ENCODE data around the gene KATNB1. TPM values are rescaled to one million over a fixed set of nuclear protein-coding genes. Genes with fewer than 3 reads are reported as not detected.

The KATNB1 gene
- total RNA-seq, 2 experiments from 2014 or later, result 23.1 to 31.7 TPM

DNA sequence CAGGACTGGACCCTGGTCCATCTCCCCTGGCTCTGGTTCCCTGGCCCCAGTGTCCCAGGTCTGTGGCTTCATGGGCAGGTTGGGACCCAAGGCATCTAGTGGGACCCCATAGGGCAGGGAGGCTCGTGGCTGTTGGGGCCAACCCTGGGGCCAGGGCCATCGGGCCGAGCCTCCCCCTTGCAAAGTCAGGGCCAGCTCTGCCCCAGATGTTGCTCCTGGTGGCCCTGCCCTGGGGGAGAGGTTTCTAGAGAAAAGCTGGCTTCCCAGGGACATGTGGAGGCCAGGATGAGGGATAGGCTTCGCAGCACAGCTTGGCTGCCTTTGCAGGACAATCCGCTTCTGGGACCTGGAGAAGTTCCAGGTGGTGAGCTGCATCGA lies 16.6 kb downstream of the KATNB1 start:
- ChIA-PET CTCF (interaction anchor here (0.6 to 1.2 kb wide), 2 partner anchors 40 to 160 kb away, joined by 3 read pairs; no protein-coding TSS in a partner anchor), POLR2A (no interaction called here)
- Mint-ChIP-seq H3K27me3 (no peaks in the 10 kb centered on the region), H3K27ac (no peak overlapping the region), H3K4me3 (no peak overlapping the region), H3K36me3 (ENCODE audit: low read depth) (peaks cover 2% of the 10 kb centered on the region), H3K4me1 (no peaks in the 10 kb centered on the region), H3K9me3 (no peaks in the 10 kb centered on the region)
- DNase-seq, result no peak

GRCh38 chr16:57752581-57753447 lies 17.2 kb downstream of the KATNB1 start:
- no peaks in the 10 kb centered on the region for H3K27me3 Mint-ChIP-seq
- POLR2A ChIA-PET, result no interaction called here
- H3K9me3 Mint-ChIP-seq, result no peaks in the 10 kb centered on the region

DNA sequence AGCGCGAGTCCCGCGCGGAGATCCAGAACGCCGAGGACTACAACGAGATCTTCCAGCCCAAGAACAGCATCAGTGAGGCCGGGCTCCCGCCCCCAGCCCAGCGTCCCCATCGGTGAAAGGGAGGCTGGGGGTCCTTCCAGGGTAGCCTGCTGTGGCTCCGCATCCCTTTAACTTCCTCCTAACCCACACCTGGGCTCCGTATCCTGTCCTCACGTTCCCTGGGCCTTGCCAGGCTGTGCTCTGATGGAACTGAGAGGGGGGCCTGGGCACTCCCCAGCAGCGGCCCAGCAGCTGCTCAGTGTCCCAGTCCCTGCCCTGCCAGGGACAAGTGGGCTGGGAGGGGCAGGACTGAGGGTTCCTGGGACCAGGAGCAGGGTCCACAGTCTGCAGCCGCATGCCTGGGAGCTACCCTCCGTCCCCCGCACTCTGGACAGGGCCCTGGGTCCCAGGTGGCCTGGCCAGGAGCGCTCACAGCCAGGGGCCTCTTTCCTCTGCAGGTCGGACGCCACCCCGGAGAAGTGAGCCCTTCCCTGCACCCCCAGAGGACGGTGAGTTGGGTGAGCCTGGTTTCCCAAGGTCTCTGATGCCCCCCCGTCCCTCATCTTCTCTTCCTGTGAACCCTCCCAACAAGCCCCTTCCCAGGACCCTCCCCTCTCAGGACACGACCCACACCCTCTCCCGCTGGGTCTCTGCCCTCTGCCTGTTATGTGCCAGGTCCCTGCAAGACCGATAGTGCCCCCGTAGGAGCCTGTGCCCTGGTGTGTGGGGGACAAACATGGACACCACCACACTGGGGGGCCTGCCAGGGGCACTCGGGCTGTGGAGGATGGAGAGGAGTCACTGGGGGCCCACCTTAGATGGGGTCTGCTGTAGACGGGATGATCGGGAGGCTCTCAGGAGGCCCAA lies 18.1 kb downstream of the KATNB1 start:
- POLR2A ChIA-PET, result no interaction called here
- DNase-seq, result no peak
- Mint-ChIP-seq H3K27ac (no peak overlapping the region), H3K36me3 (ENCODE audit: low read depth) (peaks cover 2% of the 10 kb centered on the region), H3K4me1 (no peaks in the 10 kb centered on the region), H3K9me3 (no peaks in the 10 kb centered on the region), H3K27me3 (no peaks in the 10 kb centered on the region), H3K4me3 (no peak overlapping the region)
- CTCF ChIA-PET, result no interaction called here

More at GRCh38 chr16:57752581-57753447, 17.2 kb downstream of the KATNB1 start:
- Mint-ChIP-seq H3K36me3 (ENCODE audit: low read depth) (peaks cover 2% of the 10 kb centered on the region), H3K4me3 (no peak overlapping the region), H3K27ac (no peak overlapping the region), H3K4me1 (no peaks in the 10 kb centered on the region)
- DNase-seq, result no peak
- CTCF ChIA-PET, result no interaction called here

- ChIA-PET CTCF (interaction anchor here (0.6 kb wide), 1 partner anchor 749 kb away, joined by 3 read pairs; no protein-coding TSS in a partner anchor), POLR2A (no interaction called here)
- no peak for DNase-seq
- H3K27me3 Mint-ChIP-seq, result no peaks in the 10 kb centered on the region
- no peak overlapping the region for H3K4me3 Mint-ChIP-seq
- H3K27ac Mint-ChIP-seq, result no peak overlapping the region
- H3K9me3 Mint-ChIP-seq, result no peaks in the 10 kb centered on the region
- no peaks in the 10 kb centered on the region for H3K4me1 Mint-ChIP-seq
- peaks cover 2% of the 10 kb centered on the region for H3K36me3 Mint-ChIP-seq (ENCODE audit: low read depth)
These were observed 18.9 kb downstream of the KATNB1 start for GRCh38 chr16:57754354-57755060.

- Mint-ChIP-seq H3K36me3 (ENCODE audit: low read depth) (peaks cover 2% of the 10 kb centered on the region), H3K4me3 (no peak overlapping the region), H3K4me1 (no peaks in the 10 kb centered on the region), H3K27me3 (no peaks in the 10 kb centered on the region), H3K9me3 (no peaks in the 10 kb centered on the region), H3K27ac (no peak overlapping the region)
- CTCF ChIA-PET, result interaction anchor here (0.6 kb wide), 1 partner anchor 750 kb away, joined by 3 read pairs; no protein-coding TSS in a partner anchor
- no peak for DNase-seq
- POLR2A ChIA-PET, result no interaction called here
These were observed 19.6 kb downstream of the KATNB1 start for GRCh38 chr16:57755061-57755684.

DNA sequence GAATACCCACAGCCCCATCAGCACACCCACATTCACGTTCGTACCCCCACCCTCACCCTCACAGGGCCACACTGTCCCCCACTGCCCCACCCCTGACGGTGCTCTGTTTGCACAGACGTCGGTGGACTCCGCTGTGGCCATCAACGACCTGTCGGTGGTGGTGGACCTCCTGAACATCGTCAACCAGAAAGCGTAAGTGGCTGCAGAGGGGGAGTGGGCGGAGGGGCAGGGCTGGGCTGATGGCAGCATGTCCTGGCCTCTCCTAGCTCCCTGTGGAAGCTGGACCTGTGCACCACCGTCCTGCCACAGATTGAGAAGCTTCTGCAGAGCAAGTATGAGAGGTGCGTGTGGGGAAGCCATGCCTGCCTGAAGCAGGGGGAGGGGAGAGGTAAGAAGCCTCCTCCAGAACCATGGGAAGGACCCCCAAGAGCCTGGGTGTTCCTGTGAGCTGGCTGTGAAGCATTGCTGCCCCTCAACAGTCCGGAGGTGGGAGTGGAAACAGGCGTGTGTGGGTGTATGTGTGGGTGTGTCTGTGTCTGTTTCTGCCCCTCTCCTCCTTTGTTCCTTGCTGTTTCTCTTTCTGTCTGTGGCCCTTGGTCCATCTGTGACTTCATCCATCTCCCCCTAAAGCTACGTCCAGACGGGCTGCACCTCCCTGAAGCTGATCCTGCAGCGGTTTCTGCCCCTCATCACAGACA lies 20.3 kb downstream of the KATNB1 start:
- CTCF ChIA-PET, result interaction anchor here (0.8 to 1.1 kb wide), 3 partner anchors 10 to 107 kb away, joined by 3 to 4 read pairs (median 3); no protein-coding TSS in a partner anchor
- POLR2A ChIA-PET, result no interaction called here
- H3K9me3 Mint-ChIP-seq, result no peaks in the 10 kb centered on the region
- peak overlapping the region; percentile 25 for H3K27ac Mint-ChIP-seq
- DNase-seq, result no peak
- no peak overlapping the region for H3K4me3 Mint-ChIP-seq
- H3K27me3 Mint-ChIP-seq, result no peaks in the 10 kb centered on the region
- H3K4me1 Mint-ChIP-seq, result no peaks in the 10 kb centered on the region
- peaks cover 2% of the 10 kb centered on the region for H3K36me3 Mint-ChIP-seq (ENCODE audit: low read depth)

- Mint-ChIP-seq H3K4me1 (no peaks in the 10 kb centered on the region), H3K27me3 (no peaks in the 10 kb centered on the region), H3K4me3 (no peak overlapping the region), H3K27ac (peak overlapping the region; percentile 25), H3K36me3 (ENCODE audit: low read depth) (peaks cover 2% of the 10 kb centered on the region), H3K9me3 (no peaks in the 10 kb centered on the region)
- DNase-seq, result no peak
- POLR2A ChIA-PET, result no interaction called here
- CTCF ChIA-PET, result interaction anchor here (0.7 to 2.1 kb wide), 7 partner anchors 9 to 180 kb away, joined by 3 to 7 read pairs (median 3); no protein-coding TSS in a partner anchor
These were observed 21.1 kb downstream of the KATNB1 start for GRCh38 chr16:57756424-57757325.

GRCh38 chr16:57757326-57757786 lies 21.8 kb downstream of the KATNB1 start:
- POLR2A ChIA-PET, result no interaction called here
- Mint-ChIP-seq H3K27ac (no peak overlapping the region), H3K36me3 (ENCODE audit: low read depth) (peaks cover 2% of the 10 kb centered on the region), H3K9me3 (no peaks in the 10 kb centered on the region), H3K4me1 (no peaks in the 10 kb centered on the region), H3K4me3 (no peak overlapping the region), H3K27me3 (no peaks in the 10 kb centered on the region)
- DNase-seq, result peak; percentile 90
- CTCF ChIA-PET, result interaction anchor here (0.6 to 2.1 kb wide), 7 partner anchors 9 to 180 kb away, joined by 3 to 7 read pairs (median 4); no protein-coding TSS in a partner anchor

DNA sequence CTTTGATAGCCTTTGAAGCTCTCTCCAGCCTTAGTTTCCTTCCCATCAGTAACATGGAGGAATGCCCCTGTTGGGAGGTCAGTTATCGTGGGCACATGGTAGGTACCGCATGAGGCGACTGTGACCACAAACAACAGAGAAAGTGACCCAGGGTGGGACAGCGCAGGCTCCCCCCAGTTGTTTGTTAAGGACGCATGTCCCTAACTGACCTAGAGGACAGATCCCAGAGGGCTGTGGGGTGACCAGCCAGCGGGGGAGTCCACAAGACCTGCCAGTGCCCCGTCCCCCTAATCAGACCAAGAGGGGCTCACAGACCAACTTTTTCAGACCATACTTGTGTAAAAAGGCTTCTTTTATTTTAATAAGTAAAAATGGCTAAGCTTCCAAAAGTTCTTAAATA lies 22.3 kb downstream of the KATNB1 start:
- H3K4me1 Mint-ChIP-seq, result no peaks in the 10 kb centered on the region
- DNase-seq, result no peak
- ChIA-PET CTCF (interaction anchor here (0.6 to 2.1 kb wide), 4 partner anchors 12 to 181 kb away, joined by 3 to 7 read pairs (median 4); no protein-coding TSS in a partner anchor), POLR2A (no interaction called here)
- H3K4me3 Mint-ChIP-seq, result no peak overlapping the region
- no peaks in the 10 kb centered on the region for H3K27me3 Mint-ChIP-seq
- peak overlapping the region; percentile 2 for H3K27ac Mint-ChIP-seq
- H3K9me3 Mint-ChIP-seq, result no peaks in the 10 kb centered on the region
- H3K36me3 Mint-ChIP-seq (ENCODE audit: low read depth), result peaks cover 2% of the 10 kb centered on the region

DNA sequence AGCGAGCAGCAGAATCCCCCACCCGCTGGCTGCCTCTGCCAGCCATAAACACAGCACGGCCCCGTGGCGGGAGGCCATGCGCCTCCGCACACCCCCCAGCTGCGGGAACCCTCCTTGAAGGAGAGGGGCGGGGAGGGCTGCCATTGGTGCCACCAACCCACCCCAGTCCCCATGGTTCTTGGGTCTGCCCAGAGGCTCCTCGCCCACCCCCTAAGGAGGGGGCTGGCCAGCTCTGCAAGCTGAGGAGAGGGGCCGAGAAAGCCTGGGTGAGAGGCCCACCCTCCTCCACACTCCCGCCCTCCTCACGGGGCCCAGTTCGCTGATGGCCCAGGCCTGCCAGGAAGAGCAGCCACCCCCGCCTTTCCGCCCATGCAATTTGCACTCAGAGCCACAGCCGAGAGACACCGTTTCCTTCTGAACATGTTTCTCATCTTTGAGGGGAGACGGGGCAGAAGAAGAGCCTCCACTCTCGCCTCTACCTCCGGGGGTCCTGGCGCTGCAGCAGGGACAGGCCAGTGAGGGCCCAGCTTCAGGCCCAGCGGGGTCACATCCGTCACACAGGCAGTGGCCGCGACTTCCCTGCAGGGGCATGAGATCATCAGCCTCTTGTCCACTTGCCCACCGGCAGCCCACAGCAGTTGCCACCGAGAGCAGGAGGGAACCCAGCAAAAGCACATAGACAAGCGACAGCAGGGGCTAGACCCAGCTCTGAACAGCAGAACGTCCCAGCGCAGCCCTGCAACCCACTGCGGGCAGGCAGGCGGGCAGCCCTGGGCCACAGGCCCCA lies 23.0 kb downstream of the KATNB1 start:
- no peaks in the 10 kb centered on the region for H3K27me3 Mint-ChIP-seq
- H3K4me1 Mint-ChIP-seq, result no peaks in the 10 kb centered on the region
- POLR2A ChIA-PET, result no interaction called here
- CTCF ChIA-PET, result interaction anchor here (1.7 to 2.1 kb wide), 3 partner anchors 12 to 182 kb away, joined by 4 to 7 read pairs (median 5); no protein-coding TSS in a partner anchor
- no peak for DNase-seq
- H3K36me3 Mint-ChIP-seq (ENCODE audit: low read depth), result peaks cover 2% of the 10 kb centered on the region
- no peaks in the 10 kb centered on the region for H3K9me3 Mint-ChIP-seq
- no peak overlapping the region for H3K4me3 Mint-ChIP-seq
- H3K27ac Mint-ChIP-seq, result no peak overlapping the region

Data from activated CD4-positive, alpha-beta T cell treated with anti-CD3 and anti-CD28 coated beads, Interleukin-2, amount 10 ng/mL, durations not matched to agents 7 days and 5 days (primary cell).